ENCODE data around the gene LGALS12. TPM values are rescaled to one million over a fixed set of nuclear protein-coding genes. Genes with fewer than 3 reads are reported as not detected.

The LGALS12 gene
- total and polyA plus RNA-seq, 2 of the 13 experiments (the other 11 are each of a cell fraction or from before 2014, with no cell fraction given) = not detected

GRCh38 chr11:63505857-63506528 is at the start of gene LGALS12 (continued):
- TF ChIP-seq TRAFD1 (CRISPR knock-in tag; IDR thresholded peaks at IDR 0.05; ENCODE audit: borderline replicate concordance) (no peak), ZBTB46 (CRISPR knock-in tag; IDR thresholded peaks at IDR 0.05; ENCODE audit: borderline replicate concordance) (no peak), ZNF570 (CRISPR knock-in tag; IDR thresholded peaks at IDR 0.05; ENCODE audit: borderline replicate concordance) (no peak), ZZZ3 (CRISPR knock-in tag; IDR thresholded peaks at IDR 0.05; ENCODE audit: borderline replicate concordance) (no peak)

GRCh38 chr11:63459586-63459985 is 46.3 kb upstream of the LGALS12 start:
- no peak for DNase-seq (ENCODE audit: low spot score)
- 31% methylated on average over 3 of the region's 6 CpGs for WGBS (ENCODE audit: low lambda C conversion rate)
- no peak overlapping the region for H3K9ac ChIP-seq (ENCODE audit: insufficient read depth, low read depth, low read length)
- no peak for ATAC-seq
- H4K20me1 ChIP-seq (ENCODE audit: insufficient read depth, low read length) = no peaks in the 10 kb centered on the region
- CTCF ChIA-PET (ENCODE audit: low intra/inter-chr PET ratio, low total read pairs) = no interaction called here
- in situ Hi-C loops (cut with HindIII; ENCODE audit: extremely low pct_ligation_motif_present, low pct_unique_long_range_greater_than_20kb) (no loop called here), intact Hi-C loops (cut with micrococcal nuclease; ENCODE audit: unreplicated experiment) (no loop called here)
- H3K9me3 ChIP-seq (ENCODE audit: low read length) = no peaks in the 10 kb centered on the region
- TF ChIP-seq ARID5B (CRISPR knock-in tag; IDR thresholded peaks at IDR 0.05) = no peak
- no peak for TF ChIP-seq ATF6 (CRISPR knock-in tag; conservative IDR thresholded peaks at IDR 0.05)
- TF ChIP-seq KMT2A (CRISPR knock-in tag; IDR thresholded peaks at IDR 0.05) = no peak
- no peaks in the 10 kb centered on the region for H3K4me1 ChIP-seq (ENCODE audit: insufficient read depth, low read length)
- POLR2A ChIA-PET = no interaction called here
- no peak overlapping the region for H3K27ac ChIP-seq (ENCODE audit: extremely low read length, insufficient read depth, low read length)
- H3K79me2 ChIP-seq (ENCODE audit: insufficient read depth, low read length) = no peaks in the 10 kb centered on the region
- H3K4me2 ChIP-seq (ENCODE audit: low read depth, low read length) = no peak overlapping the region
- FAIRE-seq = no peak
- H3K27me3 ChIP-seq (ENCODE audit: control insufficient read depth in 1 of 2, insufficient read depth in 2 of 2, low read length in 2 of 2) = 0 out of 5 replicates have a peak, but pooled peaks cover 1 to 4% of the 10 kb centered on the region in 2 experiments
- no peak overlapping the region for H2AFZ ChIP-seq (ENCODE audit: low read length)
- H3K36me3 ChIP-seq (replicated peaks in 1 of 2; ENCODE audit: control insufficient read depth in 1 of 2, insufficient read depth in 2 of 2, low read length in 2 of 2) = no peaks in the 10 kb centered on the region
- no TSS peak for BruUV-seq (replicated peaks)
- no peak overlapping the region for H3K4me3 ChIP-seq (replicated peaks in 1 of 3; ENCODE audit: insufficient read depth in 1 of 3, low read depth in 2 of 3, low read length in 3 of 3)
